Measurements from ENCODE around the gene PRICKLE2.

Gene PRICKLE2

GRCh38 chr3:64046996-64047594, 178.2 kb downstream of the PRICKLE2 start:
- CTCF ChIA-PET = interaction anchor here (1.3 to 3.0 kb wide), 2 partner anchors 13 to 438 kb away, joined by 4 to 8 read pairs; no protein-coding TSS in a partner anchor
- DNase-seq (ENCODE audit: extremely low spot score) = no peak
- no peak for TF ChIP-seq CTCF (IDR thresholded peaks at IDR 0.05; ENCODE audit: control extremely low read depth, extremely low read depth, low read depth, missing control alignments)
- POLR2A ChIA-PET = no interaction called here

DNA sequence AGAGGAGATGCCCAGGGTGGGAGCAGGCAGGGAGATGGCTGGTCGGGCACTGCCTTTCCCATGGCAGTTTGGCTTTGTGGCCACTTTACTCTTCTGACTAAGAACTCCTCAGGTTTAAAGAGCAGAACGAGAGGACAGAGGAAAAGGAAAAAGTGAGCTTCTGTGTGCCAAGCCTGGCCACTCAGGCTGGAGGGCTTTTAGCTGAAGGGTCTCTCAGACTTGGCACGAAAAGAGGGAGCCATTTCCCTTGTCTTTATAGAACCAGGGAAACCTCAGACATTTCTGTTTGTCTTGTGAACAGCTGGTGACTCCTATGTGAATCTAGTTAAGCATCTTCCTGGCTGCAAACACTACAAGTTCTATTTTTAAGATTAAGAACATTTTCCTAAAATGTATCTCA, 178.7 kb downstream of the PRICKLE2 start:
- CTCF ChIA-PET = interaction anchor here (1.3 to 3.0 kb wide), 2 partner anchors 13 to 438 kb away, joined by 4 to 8 read pairs; no protein-coding TSS in a partner anchor
- DNase-seq (ENCODE audit: extremely low spot score) = no peak

DNA sequence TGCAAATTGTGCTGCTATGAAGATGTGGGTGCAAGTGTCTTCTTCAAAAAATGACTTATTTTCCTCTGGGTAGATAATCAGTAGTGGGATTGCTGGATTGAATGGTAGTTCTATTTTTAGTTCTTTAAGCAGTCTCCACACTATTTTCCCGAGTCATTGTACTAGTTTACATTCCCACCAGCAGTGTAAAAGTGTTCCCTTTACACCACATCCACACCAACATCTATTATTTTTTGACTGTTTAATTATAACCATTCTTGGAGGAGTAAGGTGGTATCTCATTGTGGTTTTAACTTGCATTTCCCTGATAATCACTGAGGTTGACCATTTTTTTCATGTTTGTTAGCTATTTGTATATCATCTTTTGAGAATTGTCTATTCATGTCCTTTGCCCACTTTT, 182.3 kb downstream of the PRICKLE2 start:
- POLR2A ChIA-PET = no interaction called here
- no peak for TF ChIP-seq CTCF (IDR thresholded peaks at IDR 0.05; ENCODE audit: control extremely low read depth, extremely low read depth, low read depth, missing control alignments)
- DNase-seq (ENCODE audit: extremely low spot score) = no peak
- CTCF ChIA-PET = interaction anchor here (1.2 kb wide), 1 partner anchor 9 kb away, joined by 5 read pairs; no protein-coding TSS in a partner anchor

More for the DNA sequence above, 178.7 kb downstream of the PRICKLE2 start:
- TF ChIP-seq CTCF (IDR thresholded peaks at IDR 0.05; ENCODE audit: control extremely low read depth, extremely low read depth, low read depth, missing control alignments) = no peak
- POLR2A ChIA-PET = no interaction called here
